HepG2 (cell line): ENCODE results near the gene SCARF1. TPM values are rescaled to one million over a fixed set of nuclear protein-coding genes. Genes with fewer than 3 reads are reported as not detected.

Experiments
- ATRX ChIP-seq: sonication (generic); formaldehyde crosslinking; IDR thresholded peaks from 2 replicates; pipeline ENCODE4 v1.4.0; 2020; ENCODE audit warnings: missing genetic modification reagents, borderline replicate concordance
- CC2D1A ChIP-seq: sonication (generic); formaldehyde crosslinking; IDR thresholded peaks from 2 replicates; pipeline ENCODE4 v1.8.1; 2023; ENCODE audit warnings: mild to moderate bottlenecking, missing genetic modification reagents
- ELF3 ChIP-seq: IDR thresholded peaks from 2 replicates; pipeline ENCODE4 v1.6.1; 2016; ENCODE audit warnings: missing genetic modification reagents, missing compliant biosample characterization
- EP300 ChIP-seq, 3 experiments: sonication (generic) in 1 of 3; formaldehyde crosslinking in 1 of 3; IDR thresholded peaks; 2 replicates each; pipeline versions ENCODE4 v1.5.1 to v1.6.1; 2011 to 2020; ENCODE audit warnings: low read depth in 2 of 3, low read length in 2 of 3, borderline replicate concordance in 1 of 3, improper control_type of control experiment in 1 of 3, mild to moderate bottlenecking in 1 of 3, missing genetic modification reagents in 1 of 3, moderate library complexity in 1 of 3
- GATAD2A ChIP-seq: IDR thresholded peaks from 2 replicates; pipeline ENCODE4 v1.6.1; 2016
- IRF2 ChIP-seq: IDR thresholded peaks from 2 replicates; pipeline ENCODE4 v1.6.1; 2018; ENCODE audit warnings: missing genetic modification reagents, missing compliant biosample characterization
- KAT8 ChIP-seq: IDR thresholded peaks from 2 replicates; pipeline ENCODE4 v1.6.1; 2016; ENCODE audit warnings: missing genetic modification reagents, missing compliant biosample characterization
- NCOA2 ChIP-seq: sonication (generic); formaldehyde crosslinking; IDR thresholded peaks from 2 replicates; pipeline ENCODE4 v1.8.0; 2022; ENCODE audit warnings: inconsistent platforms
- NONO ChIP-seq, 2 experiments: fragments of 450-650 bp in 1 of 2; sonication (generic) in 1 of 2; formaldehyde crosslinking in 1 of 2; IDR thresholded peaks in 1 of 2; conservative IDR thresholded peaks in 1 of 2; 2 replicates each; pipeline versions ENCODE4 v1.6.1 to v1.8.0; 2017 to 2022; ENCODE audit warnings: mild to moderate bottlenecking in 1 of 2, missing genetic modification reagents in 1 of 2, moderate library complexity in 1 of 2
- PBX2 ChIP-seq: IDR thresholded peaks from 2 replicates; pipeline ENCODE4 v1.6.1; 2016; ENCODE audit warnings: control low read depth
- PHF21A ChIP-seq: sonication (generic); formaldehyde crosslinking; IDR thresholded peaks from 2 replicates; pipeline ENCODE4 v1.5.0; 2020; ENCODE audit warnings: mild to moderate bottlenecking, missing genetic modification reagents
- ZBTB34 ChIP-seq: sonication (generic); formaldehyde crosslinking; IDR thresholded peaks from 2 replicates; pipeline ENCODE4 v1.8.0; 2022; ENCODE audit warnings: mild to moderate bottlenecking, missing genetic modification reagents
- ZMYM4 ChIP-seq: sonication (generic); formaldehyde crosslinking; IDR thresholded peaks from 2 replicates; pipeline ENCODE4 v1.8.1; 2023; ENCODE audit warnings: mild to moderate bottlenecking, missing genetic modification reagents
- ZNF33B ChIP-seq: sonication (generic); formaldehyde crosslinking; IDR thresholded peaks from 2 replicates; pipeline ENCODE4 v1.5.1; 2020; ENCODE audit warnings: mild to moderate bottlenecking, missing genetic modification reagents
- ZNF446 ChIP-seq: sonication (generic); formaldehyde crosslinking; IDR thresholded peaks from 2 replicates; pipeline ENCODE4 v1.5.0; 2020; ENCODE audit warnings: mild to moderate bottlenecking, missing genetic modification reagents
- ZNF687 ChIP-seq: sonication (generic); formaldehyde crosslinking; IDR thresholded peaks from 2 replicates; pipeline ENCODE4 v1.5.1; 2020; ENCODE audit warnings: mild to moderate bottlenecking, missing genetic modification reagents, moderate library complexity
- ZNF691 ChIP-seq: sonication (generic); formaldehyde crosslinking; IDR thresholded peaks from 2 replicates; pipeline ENCODE4 v1.4.0; 2020; ENCODE audit warnings: missing genetic modification reagents, low read depth, mild to moderate bottlenecking, borderline replicate concordance
- ZNF713 ChIP-seq: sonication (generic); formaldehyde crosslinking; IDR thresholded peaks from 2 replicates; pipeline ENCODE4 v1.4.0; 2020; ENCODE audit warnings: mild to moderate bottlenecking, missing genetic modification reagents
- ZNF768 ChIP-seq: sonication (generic); formaldehyde crosslinking; IDR thresholded peaks from 2 replicates; pipeline ENCODE4 v1.4.0; 2020; ENCODE audit warnings: missing genetic modification reagents
- ZNF891 ChIP-seq: sonication (generic); formaldehyde crosslinking; IDR thresholded peaks from 2 replicates; pipeline ENCODE4 v1.5.0; 2020; ENCODE audit warnings: mild to moderate bottlenecking, missing genetic modification reagents
- ZSCAN20 ChIP-seq: sonication (generic); formaldehyde crosslinking; IDR thresholded peaks from 2 replicates; pipeline ENCODE4 v1.4.0; 2020; ENCODE audit warnings: missing genetic modification reagents, mild to moderate bottlenecking, borderline replicate concordance
- ZSCAN29 ChIP-seq: sonication (generic); formaldehyde crosslinking; conservative IDR thresholded peaks from 2 replicates; pipeline ENCODE4 v1.4.0; 2020; ENCODE audit warnings: mild to moderate bottlenecking, missing genetic modification reagents
- polyA plus RNA-seq, 8 experiments: library from polyadenylated mRNA; depleted of rRNA in 3 of 8; stranded (reverse) in 7 of 8; unstranded in 1 of 8; fragments of >200 nt; fragmentation: Illumina TruSeq in 4 of 8; extraction: Trizol in 4 of 8; gene quantifications; 2 replicates each; pipeline versions ENCODE4 v1.2.1 to v1.2.3, GENCODE V29; 2011 to 2016; ENCODE audit warnings: low read depth in 4 of 8, missing spikeins in 1 of 8, mixed read lengths in 1 of 8; ENCODE audit not compliant: insufficient read depth in 1 of 8
- total RNA-seq, 5 experiments: library from RNA; depleted of rRNA; stranded (reverse); fragments of >200 nt; fragmentation: Illumina TruSeq; extraction: Trizol; gene quantifications; 2 replicates each; pipeline ENCODE4 v1.2.3, GENCODE V29; 2016; ENCODE audit warnings: low read depth in 1 of 5

Gene SCARF1
- total and polyA plus RNA-seq, 2 of the 13 experiments (the other 11 are each of a cell fraction or from before 2014, with no cell fraction given): 0.24 to 0.71 TPM

GRCh38 chr17:1684378-1685189 lies 39.1 kb upstream of the SCARF1 start, which contains the start of gene PRPF8 (continued):
- TF ChIP-seq EP300 (IDR thresholded peaks at IDR 0.05; ENCODE audit: low read depth in 2 of 2, low read length in 2 of 2) (0 out of 4 replicates have a peak, but pooled peaks of 1 of the 2 experiments have one; percentile 7), EP300 (CRISPR knock-in tag; IDR thresholded peaks at IDR 0.05; ENCODE audit: borderline replicate concordance) (no peak), ZSCAN29 (CRISPR knock-in tag) (no peak; the same call in 1 of the 2 replicates), ZNF33B (no peak), ELF3 (CRISPR knock-in tag) (peak; percentile 50; the same call in 1 of the 2 replicates), CC2D1A (CRISPR knock-in tag) (no peak), PBX2 (CRISPR knock-in tag) (peak; percentile 87), ZNF687 (CRISPR knock-in tag) (peak; percentile 84), ZBTB34 (CRISPR knock-in tag) (no peak), IRF2 (CRISPR knock-in tag) (peak; percentile 77; the same call in 1 of the 2 replicates), KAT8 (CRISPR knock-in tag) (peak; percentile 92), ZSCAN20 (CRISPR knock-in tag) (no peak), PHF21A (CRISPR knock-in tag) (no peak), ZNF713 (CRISPR knock-in tag) (no peak), ATRX (no peak), ZNF691 (peak; percentile 68; the same call in 1 of the 2 replicates), NCOA2 (CRISPR knock-in tag) (no peak), GATAD2A (CRISPR knock-in tag) (peak; percentile 23; the same call in 1 of the 2 replicates), ZNF446 (CRISPR knock-in tag) (0 out of 2 replicates have a peak, but pooled peaks have one; percentile 42), ZNF768 (CRISPR knock-in tag) (peak; percentile 73; the same call in 1 of the 2 replicates), ZNF891 (CRISPR knock-in tag) (peak; percentile 76), NONO (IDR thresholded peaks at IDR 0.05) (no peak), NONO (CRISPR knock-in tag; conservative IDR thresholded peaks at IDR 0.05) (peak; percentile 81), ZMYM4 (CRISPR knock-in tag) (peak; percentile 78)
